GM12878 (cell line): ENCODE results near the gene FMNL3. TPM values are rescaled to one million over a fixed set of nuclear protein-coding genes. Genes with fewer than 3 reads are reported as not detected.

ENCODE experiments used
- ATAC-seq: fragments of 200-7000 bp; cut with Tn5 transposase; 3 replicates; pipeline ENCODE4 v1.9.1; 2020; ENCODE audit warnings: mild to moderate bottlenecking, moderate library complexity
- BruUV-seq: library from RNA; stranded (reverse); fragments of 400-500 nt; replicated peaks from 2 replicates; lab custom pipeline; 2021; lab: Mats Ljungman, UMichigan
- CTCF ChIA-PET: fragments of 300-600 bp; sonication (Branson Sonifier 250); formaldehyde crosslinking; extraction: SDS; loops from one replicate; lab custom pipeline; 2021; ENCODE audit warnings: inconsistent platforms; lab: Yijun Ruan, JAX
- POLR2A ChIA-PET: fragments of 350-600 bp; formaldehyde crosslinking; extraction: SDS; loops from one replicate; lab custom pipeline; 2021; ENCODE audit warnings: inconsistent platforms; lab: Charles Lee
- RAD21 ChIA-PET: fragments of 300-600 bp; sonication (Branson Sonifier 250); formaldehyde crosslinking; loops from one replicate; lab custom pipeline; 2023; ENCODE audit warnings: antibody characterized with exemption; ENCODE audit not compliant: unreplicated experiment; lab: Charles Lee
- SMC1A ChIA-PET: fragments of 300-600 bp; sonication (Branson Sonifier 250); formaldehyde crosslinking; loops from one replicate; lab custom pipeline; 2023; ENCODE audit not compliant: unreplicated experiment, uncharacterized antibody; lab: Charles Lee
- DNase-seq: peaks from one replicate; pipeline ENCODE4 v3.0.0-alpha.2; 2011; ENCODE audit warnings: low read depth, low spot score
- FAIRE-seq: peaks from 3 replicates; lab custom pipeline; 2011; peaks lifted over from hg19 to GRCh38; lab: Jason Lieb, UNC
- H2AFZ ChIP-seq: 2 replicates; pipeline ENCODE4 v1.6.0; 2011; ENCODE audit warnings: low read depth, low read length, control low read depth; ENCODE audit not compliant: control insufficient read depth
- H3K27ac ChIP-seq: 2 replicates; pipeline ENCODE4 v1.5.1; 2011; ENCODE audit warnings: control low read depth; ENCODE audit not compliant: control insufficient read depth, insufficient read depth
- H3K27me3 ChIP-seq, 2 experiments: replicated peaks in 1 of 2; 2 replicates each; pipeline versions ENCODE4 v1.6.0 to v1.6.1; 2011; ENCODE audit warnings: low read length in 1 of 2; ENCODE audit not compliant: control insufficient read depth in 2 of 2, insufficient read depth in 2 of 2
- H3K36me3 ChIP-seq, 2 experiments: 2 replicates each; pipeline ENCODE4 v1.5.1; 2011; ENCODE audit warnings: low read length in 1 of 2; ENCODE audit not compliant: control insufficient read depth in 2 of 2, insufficient read depth in 2 of 2
- H3K4me1 ChIP-seq: 2 replicates; pipeline ENCODE4 v1.6.1; 2011; ENCODE audit warnings: mild to moderate bottlenecking, low read length, moderate library complexity, mixed read lengths; ENCODE audit not compliant: control insufficient read depth, insufficient read depth
- H3K4me2 ChIP-seq: 2 replicates; pipeline ENCODE4 v1.6.0; 2011; ENCODE audit warnings: control low read depth; ENCODE audit not compliant: control insufficient read depth, insufficient read depth
- H3K4me3 ChIP-seq: fragments of 200-600 bp; sonication (generic); 2 replicates; pipeline ENCODE4 v1.5.1; 2016
- H3K79me2 ChIP-seq: 2 replicates; pipeline ENCODE4 v1.6.0; 2011; ENCODE audit warnings: low read length; ENCODE audit not compliant: control insufficient read depth, insufficient read depth
- H3K9ac ChIP-seq: 2 replicates; pipeline ENCODE4 v1.8.0; 2011; ENCODE audit warnings: low read length, control low read depth, mixed read lengths; ENCODE audit not compliant: control insufficient read depth, insufficient read depth
- H3K9me3 ChIP-seq: replicated peaks from 3 replicates; pipeline ENCODE4 v1.5.1; 2011; ENCODE audit warnings: mild to moderate bottlenecking, low read length; ENCODE audit not compliant: control insufficient read depth, insufficient read depth
- H4K20me1 ChIP-seq: 2 replicates; pipeline ENCODE4 v1.6.0; 2011; ENCODE audit not compliant: control insufficient read depth, insufficient read depth
- CTCF ChIP-seq, 3 experiments: IDR thresholded peaks in 2 of 3; conservative IDR thresholded peaks in 1 of 3; 2 replicates each; pipeline ENCODE4 v1.5.1; 2011; ENCODE audit warnings: low read depth in 3 of 3, low read length in 3 of 3, mild to moderate bottlenecking in 3 of 3, control low read depth in 2 of 3, moderate library complexity in 2 of 3, inconsistent platforms in 1 of 3, mixed read lengths in 1 of 3; ENCODE audit not compliant: control insufficient read depth in 2 of 3, insufficient read depth in 1 of 3; ENCODE audit errors: extremely low read depth in 1 of 3
- EED ChIP-seq: sonication (generic); IDR thresholded peaks from 2 replicates; pipeline ENCODE4 v1.6.1; 2016; ENCODE audit warnings: antibody characterized with exemption, low read depth
- IRF3 ChIP-seq: fragments of 450-650 bp; IDR thresholded peaks from 2 replicates; pipeline ENCODE4 v1.6.1; 2014; ENCODE audit warnings: mild to moderate bottlenecking
- IRF5 ChIP-seq: fragments of 450-650 bp; IDR thresholded peaks from 2 replicates; pipeline ENCODE4 v1.6.1; 2017; ENCODE audit warnings: borderline replicate concordance
- JUND ChIP-seq: IDR thresholded peaks from 2 replicates; pipeline ENCODE4 v1.6.1; 2012; ENCODE audit warnings: low read depth, mild to moderate bottlenecking, low read length, improper control_type of control experiment, moderate library complexity
- KLF5 ChIP-seq: fragments of 450-650 bp; IDR thresholded peaks from 2 replicates; pipeline ENCODE4 v1.6.1; 2014; ENCODE audit warnings: mild to moderate bottlenecking; ENCODE audit not compliant: partially characterized antibody
- MEF2B ChIP-seq: fragments of 450-650 bp; IDR thresholded peaks from 2 replicates; pipeline ENCODE4 v1.6.1; 2018; ENCODE audit warnings: mild to moderate bottlenecking, moderate library complexity; ENCODE audit not compliant: partially characterized antibody, poor library complexity, severe bottlenecking
- MTA3 ChIP-seq: IDR thresholded peaks from 2 replicates; pipeline ENCODE4 v1.6.1; 2012; ENCODE audit warnings: low read length, inconsistent platforms, borderline replicate concordance
- NFYB ChIP-seq: IDR thresholded peaks from 2 replicates; pipeline ENCODE4 v1.6.1; 2011; ENCODE audit warnings: low read depth, mild to moderate bottlenecking, low read length, improper control_type of control experiment, moderate library complexity; ENCODE audit not compliant: insufficient read depth
- NR2C1 ChIP-seq: fragments of 450-650 bp; IDR thresholded peaks from 2 replicates; pipeline ENCODE4 v1.6.1; 2017; ENCODE audit warnings: antibody characterized with exemption, mild to moderate bottlenecking, moderate library complexity
- PAX5 ChIP-seq: IDR thresholded peaks from 2 replicates; pipeline ENCODE4 v1.6.1; 2011; ENCODE audit warnings: low read depth, low read length, borderline replicate concordance
- PKNOX1 ChIP-seq: fragments of 450-650 bp; IDR thresholded peaks from 2 replicates; pipeline ENCODE4 v1.6.1; 2016; ENCODE audit warnings: mild to moderate bottlenecking
- POLR2AphosphoS2 ChIP-seq: IDR thresholded peaks from 2 replicates; pipeline ENCODE4 v1.6.1; 2011; ENCODE audit warnings: low read depth, mild to moderate bottlenecking, low read length, improper control_type of control experiment, moderate library complexity
- USF2 ChIP-seq: IDR thresholded peaks from 2 replicates; pipeline ENCODE4 v1.6.1; 2011; ENCODE audit warnings: low read depth, low read length, improper control_type of control experiment, borderline replicate concordance
- ZBTB33 ChIP-seq: fragments of 450-650 bp; IDR thresholded peaks from 2 replicates; pipeline ENCODE4 v1.6.1; 2017; ENCODE audit warnings: mild to moderate bottlenecking
- WGBS: methylation state at CpG from one replicate; pipeline ENCODE4 v1.1.6; 2016; ENCODE audit warnings: low lambda C conversion rate; ENCODE audit not compliant: insufficient replicate concordance, insufficient coverage; ENCODE audit errors: missing lambda C conversion rate; 5-methylcytosine and 5-hydroxymethylcytosine counted together
- in situ Hi-C: fragments of 300-500 bp; cut with MboI; formaldehyde crosslinking; loops from 9 replicates; pipeline ENCODE4 v1.14.3; 2018; ENCODE audit warnings: mixed read lengths
- intact Hi-C: fragments of 100-400 bp; cut with micrococcal nuclease; formaldehyde crosslinking; loops from one replicate; pipeline ENCODE4 v1.14.2; 2022; ENCODE audit not compliant: unreplicated experiment
- polyA plus RNA-seq, 11 experiments: library from polyadenylated mRNA; depleted of rRNA in 4 of 11; unstranded in 6 of 11; stranded (reverse) in 5 of 11; fragments of >200 nt; fragmentation: Nextera tagmentation in 4 of 11; fragmentation: Illumina TruSeq in 1 of 11; extraction: Ambion mirVana in 4 of 11; extraction: Trizol in 1 of 11; gene quantifications; 1 replicate in 1 of 11; 2 replicates in 10 of 11; pipeline versions ENCODE4 v1.2.1 to v1.2.3, GENCODE V29; 2011 to 2016; ENCODE audit warnings: inconsistent platforms in 2 of 11, missing spikeins in 2 of 11, low read depth in 1 of 11
- total RNA-seq, 4 experiments: library from RNA; depleted of rRNA in 3 of 4; stranded (reverse); fragments of >200 nt in 3 of 4; fragmentation: Illumina TruSeq in 1 of 4; extraction: Trizol in 1 of 4; gene quantifications; 2 replicates each; pipeline versions ENCODE4 v1.2.1 to v1.2.3, GENCODE V29; 2013 to 2021

Gene FMNL3
- total and polyA plus RNA-seq, 10 of the 15 experiments (the other 5 are each of a cell fraction or from before 2014, with no cell fraction given), result 3.0 to 64.9 (median 30.9) TPM

- H2AFZ ChIP-seq, result no peak overlapping the region
- peaks cover 75% of the 10 kb centered on the region for H3K79me2 ChIP-seq
- no peak overlapping the region for H3K4me2 ChIP-seq
- in situ Hi-C loops (no loop called here), intact Hi-C loops (no loop called here)
- BruUV-seq, result no TSS peak
- ChIA-PET CTCF (interaction anchor here (4.4 kb wide), 1 partner anchor 25 kb away, joined by 17 read pairs; no protein-coding TSS in a partner anchor), SMC1A (interaction anchor here (1.0 to 14.9 kb wide), 4 partner anchors 12 to 25 kb away, joined by 3 to 131 read pairs (median 42); no protein-coding TSS in a partner anchor), POLR2A (interaction anchor here (1.2 to 3.0 kb wide), 2 partner anchors 11 to 12 kb away, joined by 3 to 8 read pairs; no protein-coding TSS in a partner anchor), RAD21 (interaction anchor here (1.0 to 1.4 kb wide), 2 partner anchors 27 to 312 kb away, joined by 3 read pairs; partner anchors contain the start of gene SPATS2)
- no peak overlapping the region for H3K27ac ChIP-seq
- H3K9ac ChIP-seq, result no peak overlapping the region
- ATAC-seq, result no peak
- TF ChIP-seq NFYB (no peak), KLF5 (no peak), EED (no peak), POLR2AphosphoS2 (no peak), CTCF (IDR thresholded peaks at IDR 0.05 in 2 of 3, conservative IDR thresholded peaks at IDR 0.05 in 1 of 3; ENCODE audit: control insufficient read depth in 2 of 3, extremely low read depth in 1 of 3, insufficient read depth in 1 of 3, low read depth in 3 of 3, low read length in 3 of 3) (no peak), ZBTB33 (no peak), IRF5 (no peak), USF2 (no peak), IRF3 (no peak), JUND (no peak), MEF2B (no peak), NR2C1 (no peak), PKNOX1 (no peak), MTA3 (no peak), PAX5 (no peak)
- H3K36me3 ChIP-seq, result no peaks in the 10 kb centered on the region; a peak in 1 of 4 replicates
- H3K27me3 ChIP-seq, result no peaks in the 10 kb centered on the region
- H3K4me3 ChIP-seq, result no peak overlapping the region
- FAIRE-seq, result no peak
- H3K9me3 ChIP-seq, result no peaks in the 10 kb centered on the region
- peaks cover 23% of the 10 kb centered on the region for H3K4me1 ChIP-seq
- no peak for DNase-seq
- 98% methylated on average over 3 of the region's 3 CpGs for WGBS
- H4K20me1 ChIP-seq, result no peaks in the 10 kb centered on the region
Observed at GRCh38 chr12:49678711-49679110, 28.5 kb downstream of the FMNL3 start.
